ENCODE results near the gene ACACA.

The ACACA gene

GRCh38 chr17:37292429-37293139 is 114.1 kb downstream of the ACACA start:
- no peak for DNase-seq (ENCODE audit: low read depth, low spot score)

- DNase-seq (ENCODE audit: low read depth, low spot score): no peak
Measured at GRCh38 chr17:37291351-37291750, 115.3 kb downstream of the ACACA start.

GRCh38 chr17:37286430-37286829 is 120.2 kb downstream of the ACACA start:
- no peak for DNase-seq (ENCODE audit: low read depth, low spot score)

GRCh38 chr17:37284191-37284590 is 122.4 kb downstream of the ACACA start:
- no peak for DNase-seq (ENCODE audit: low read depth, low spot score)

GRCh38 chr17:37283414-37283961 is 123.1 kb downstream of the ACACA start:
- DNase-seq (ENCODE audit: low read depth, low spot score): no peak

- DNase-seq (ENCODE audit: low read depth, low spot score): no peak
Measured at GRCh38 chr17:37280841-37281240, 125.8 kb downstream of the ACACA start.

GRCh38 chr17:37278247-37278894 is 128.3 kb downstream of the ACACA start:
- no peak for DNase-seq (ENCODE audit: low read depth, low spot score)

- DNase-seq (ENCODE audit: low read depth, low spot score): no peak
Measured at GRCh38 chr17:37276475-37276874, 130.2 kb downstream of the ACACA start.

GRCh38 chr17:37274461-37274860 is 132.2 kb downstream of the ACACA start:
- DNase-seq (ENCODE audit: low read depth, low spot score): peak; percentile 26

- DNase-seq (ENCODE audit: low read depth, low spot score): no peak
Measured at GRCh38 chr17:37273409-37274051, 133.1 kb downstream of the ACACA start.

- DNase-seq (ENCODE audit: low read depth, low spot score): no peak
Measured at GRCh38 chr17:37265446-37266173, 141.0 kb downstream of the ACACA start.

- no peak for DNase-seq (ENCODE audit: low read depth, low spot score)
Measured at GRCh38 chr17:37261286-37261685, 145.3 kb downstream of the ACACA start.

GRCh38 chr17:37259030-37259735 is 147.5 kb downstream of the ACACA start:
- DNase-seq (ENCODE audit: low read depth, low spot score): no peak

GRCh38 chr17:37256627-37257026 is 150.0 kb downstream of the ACACA start:
- DNase-seq (ENCODE audit: low read depth, low spot score): no peak

- DNase-seq (ENCODE audit: low read depth, low spot score): no peak
Measured at GRCh38 chr17:37255432-37255831, 151.2 kb downstream of the ACACA start.

GRCh38 chr17:37247825-37248224 is 158.8 kb downstream of the ACACA start:
- DNase-seq (ENCODE audit: low read depth, low spot score): no peak

- no peak for DNase-seq (ENCODE audit: low read depth, low spot score)
Measured at GRCh38 chr17:37246085-37246484, 160.6 kb downstream of the ACACA start.

- DNase-seq (ENCODE audit: low read depth, low spot score): no peak
Measured at GRCh38 chr17:37240381-37240780, 166.3 kb downstream of the ACACA start.

GRCh38 chr17:37239690-37240334 is 166.8 kb downstream of the ACACA start:
- no peak for DNase-seq (ENCODE audit: low read depth, low spot score)

- DNase-seq (ENCODE audit: low read depth, low spot score): no peak
Measured at GRCh38 chr17:37234106-37234505, 172.5 kb downstream of the ACACA start.

GRCh38 chr17:37233036-37233435 is 173.6 kb downstream of the ACACA start:
- no peak for DNase-seq (ENCODE audit: low read depth, low spot score)

All from smooth muscle cell of the brain vasculature (primary cell).